ENCODE data around the gene MLLT1.

Gene MLLT1

DNA sequence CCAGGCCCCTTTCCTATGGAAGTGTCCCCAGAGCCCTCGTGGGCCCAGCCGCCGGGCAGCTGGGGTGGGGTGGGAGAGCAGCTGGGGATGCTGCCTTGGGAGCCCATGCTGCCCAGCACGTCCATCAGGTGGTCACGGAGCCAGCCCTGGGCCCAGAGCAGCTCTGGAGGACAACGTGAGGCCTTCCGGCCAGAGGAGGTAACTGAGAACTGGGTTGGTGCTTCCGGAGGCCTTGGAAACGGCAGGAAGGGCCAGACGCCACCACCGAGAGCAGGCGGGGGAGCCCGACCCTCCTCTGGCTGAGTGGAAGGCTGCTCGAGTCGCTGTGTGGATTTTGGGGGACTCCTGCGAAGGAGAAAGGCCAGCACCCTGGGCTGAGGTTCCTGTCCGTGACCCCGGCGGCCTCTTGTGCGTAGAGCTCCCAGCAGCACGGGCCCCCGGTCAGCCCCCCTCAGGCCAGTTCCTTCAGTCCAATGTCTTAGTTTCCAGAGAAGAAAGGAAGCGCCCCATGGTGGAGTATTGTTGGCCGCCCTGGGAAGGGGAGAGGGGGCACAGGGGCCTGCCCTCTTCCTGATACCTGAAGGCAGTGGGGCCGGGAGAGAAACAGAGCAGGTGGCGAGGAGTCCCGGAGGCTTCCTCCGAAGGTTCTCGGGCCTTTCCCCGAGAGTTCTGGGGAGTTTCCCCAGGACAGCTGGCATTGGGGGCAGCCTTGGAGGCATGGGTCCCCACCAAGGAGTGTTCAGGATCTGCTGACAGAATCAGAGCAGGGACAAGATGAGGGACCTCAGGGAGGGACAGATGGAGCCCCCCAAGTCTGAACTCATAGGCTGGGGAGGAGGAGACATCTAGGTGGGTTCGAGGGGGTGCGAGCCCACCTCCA, 68.8 kb downstream of the MLLT1 start:
- no peak for DNase-seq (ENCODE audit: low read depth)

DNA sequence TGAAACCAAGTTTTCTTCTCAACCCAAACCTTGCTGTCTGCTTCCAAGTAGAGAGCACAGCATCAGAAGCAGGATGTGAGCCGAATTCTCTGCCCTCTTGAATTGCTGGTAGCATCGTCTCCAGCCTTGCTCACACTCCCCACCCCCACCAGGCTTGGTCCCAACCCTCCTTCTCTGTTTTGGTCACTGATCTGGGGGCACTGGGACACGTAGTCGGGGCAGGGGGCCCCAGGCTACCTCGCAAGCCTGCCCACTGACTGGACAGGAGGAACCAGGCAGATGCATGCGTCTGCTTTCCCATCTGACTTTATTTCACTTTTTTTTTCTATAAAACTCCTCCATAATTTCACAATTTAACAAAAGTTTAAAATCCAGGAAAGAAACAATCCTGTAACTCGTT, 69.7 kb downstream of the MLLT1 start:
- DNase-seq (ENCODE audit: low read depth) = no peak

DNA sequence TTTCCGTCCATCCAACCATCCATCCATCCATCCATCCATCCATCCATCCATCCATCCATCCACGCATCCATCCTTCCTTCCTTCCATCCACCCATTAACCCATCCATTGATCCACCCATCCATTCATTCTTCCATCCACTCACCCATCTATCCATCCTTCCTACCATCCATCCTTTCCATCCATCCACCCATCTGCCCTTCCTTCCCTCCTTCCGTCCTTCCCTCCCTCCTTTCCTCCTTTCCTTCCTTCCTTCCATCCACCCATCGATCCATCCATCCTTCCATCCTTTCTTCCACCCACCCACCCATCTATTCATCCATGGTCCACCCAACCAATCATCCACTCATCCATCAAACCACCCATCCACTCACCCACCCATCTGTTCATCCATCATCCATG, 70.1 kb downstream of the MLLT1 start:
- no peak for DNase-seq (ENCODE audit: low read depth)

DNA sequence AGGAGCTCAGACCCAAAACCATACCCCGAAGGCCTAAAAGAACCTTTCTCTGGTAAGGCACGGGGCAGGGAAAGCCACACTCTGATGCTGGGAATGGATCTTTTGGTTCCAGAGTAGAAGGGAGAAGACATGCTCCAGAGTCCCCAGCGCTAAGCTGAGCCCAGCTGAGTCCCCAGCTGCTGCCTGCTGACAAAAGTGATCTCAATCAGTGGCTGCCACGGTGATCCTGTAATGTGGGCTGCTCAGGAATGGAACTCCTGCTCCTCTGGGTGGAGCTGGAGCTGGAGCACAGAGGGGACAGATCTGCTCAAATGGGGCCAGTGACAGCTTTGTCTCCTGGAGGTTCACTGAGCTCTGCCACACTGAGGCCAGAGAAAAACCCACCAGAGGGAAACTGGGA, 70.5 kb downstream of the MLLT1 start:
- no peak for DNase-seq (ENCODE audit: low read depth)

DNA sequence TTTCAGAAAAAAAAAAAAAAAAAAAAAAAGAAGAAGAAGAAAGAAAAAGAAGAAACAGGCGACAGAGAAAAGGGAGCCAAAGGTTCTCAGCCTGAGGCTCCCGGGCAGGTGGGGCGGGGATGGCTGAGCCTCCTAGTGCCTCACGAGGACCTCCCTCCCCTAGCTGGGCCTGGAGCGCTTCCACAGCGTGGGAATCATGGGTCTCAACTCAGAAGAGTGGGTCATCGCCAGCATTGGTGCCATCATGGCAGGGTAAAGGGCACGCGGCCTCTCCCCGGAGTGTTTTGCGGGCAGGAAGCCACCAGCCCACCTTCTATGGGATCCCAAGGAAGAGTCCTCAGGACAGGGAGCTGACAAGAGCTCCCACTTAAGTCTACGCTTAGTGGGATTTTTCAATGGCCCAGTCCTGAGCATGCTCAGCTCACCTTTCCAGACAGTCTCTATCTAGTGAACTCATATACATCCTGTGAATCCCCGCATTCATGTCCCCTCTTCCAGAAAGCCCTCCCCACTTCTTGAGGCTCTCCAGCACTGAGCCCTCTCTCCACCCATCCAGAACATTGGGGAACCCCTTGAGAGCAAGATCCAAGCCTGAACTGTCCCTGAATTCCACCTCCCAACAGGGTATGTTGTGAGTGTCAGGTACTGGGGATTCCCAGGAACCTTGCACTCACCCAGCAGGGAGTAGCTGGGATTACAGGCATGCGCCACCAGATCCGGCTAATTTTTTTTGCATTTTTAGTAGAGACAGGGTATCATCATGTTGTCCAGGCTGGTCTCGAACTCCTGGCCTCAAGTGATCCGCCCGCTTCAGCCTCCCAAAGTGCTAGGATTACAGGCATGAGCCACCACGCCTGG, 74.7 kb downstream of the MLLT1 start:
- DNase-seq (ENCODE audit: low read depth) = no peak

DNA sequence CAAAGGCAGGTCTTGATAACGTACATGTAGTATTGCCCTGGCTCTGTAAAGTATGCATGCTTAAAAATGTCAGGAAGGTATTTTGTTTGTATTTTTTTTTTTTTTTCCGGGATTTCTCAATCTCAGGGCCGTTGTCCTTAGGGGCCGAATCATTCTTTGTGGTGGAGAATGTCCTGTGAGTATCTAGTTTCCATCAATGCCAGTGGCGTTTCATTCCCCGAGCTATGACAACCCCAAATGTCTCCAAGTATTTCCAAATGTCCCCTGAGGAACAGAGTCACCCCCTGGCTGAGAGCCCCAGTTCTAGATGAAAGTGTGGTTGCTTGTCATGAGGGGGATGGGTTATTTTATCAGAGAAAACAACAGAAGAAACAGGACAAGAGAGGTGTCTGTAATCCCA, 75.6 kb downstream of the MLLT1 start:
- DNase-seq (ENCODE audit: low read depth) = no peak

DNA sequence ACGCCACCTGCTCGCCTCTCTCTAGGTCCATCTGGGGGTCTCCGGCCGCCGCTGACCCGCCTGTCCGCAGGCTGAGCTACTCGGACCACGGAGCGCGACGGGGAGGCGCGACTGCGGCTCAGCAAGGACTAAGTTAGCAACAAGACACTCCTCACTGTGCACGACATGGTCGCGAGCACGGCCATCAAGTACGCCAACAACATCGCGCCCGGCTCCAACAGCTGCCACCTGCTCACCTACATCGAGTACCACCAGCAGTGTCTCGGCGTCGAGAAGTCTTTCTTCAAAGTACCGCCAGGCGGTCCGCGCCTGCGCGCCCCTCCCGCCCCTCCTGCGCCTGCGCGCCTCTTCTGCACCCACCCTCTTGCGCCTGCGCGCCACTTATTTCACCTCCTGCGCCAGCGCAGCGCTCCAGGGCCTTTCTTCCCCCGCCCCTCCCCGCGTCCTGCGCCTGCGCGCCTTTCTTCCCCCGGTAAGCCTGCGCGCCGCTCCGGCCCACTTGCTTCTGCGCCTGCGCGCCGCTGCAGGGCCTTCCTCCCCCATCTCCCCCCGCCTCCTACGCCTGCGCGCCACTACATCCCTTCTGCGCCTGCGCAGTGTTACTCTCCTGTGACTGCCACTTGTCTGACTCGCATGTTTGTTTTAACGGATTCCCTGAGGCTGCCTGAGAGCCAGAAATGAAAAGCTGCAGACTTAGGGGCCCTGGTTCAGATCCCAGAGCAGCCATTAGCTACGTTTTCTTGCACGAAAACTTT, 80.4 kb downstream of the MLLT1 start:
- DNase-seq (ENCODE audit: low read depth) = peak; percentile 100

DNA sequence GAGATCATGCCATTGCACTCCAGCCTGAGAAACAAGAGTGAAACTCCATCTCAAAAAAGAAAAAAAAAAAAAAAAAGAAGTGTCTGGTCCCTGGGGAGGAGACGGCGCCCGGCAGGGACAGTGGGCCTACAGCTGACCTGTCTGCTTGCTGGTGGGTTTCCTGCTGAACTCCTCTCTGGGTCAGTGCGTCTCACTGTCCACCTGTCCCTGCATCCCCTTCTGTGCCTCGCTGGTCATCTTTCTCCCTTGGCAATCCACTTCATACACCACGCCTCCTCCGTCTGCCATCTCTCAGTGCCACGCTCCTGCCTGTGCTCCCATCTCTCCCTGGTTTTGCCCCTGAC, 80.9 kb downstream of the MLLT1 start:
- DNase-seq (ENCODE audit: low read depth) = no peak

DNA sequence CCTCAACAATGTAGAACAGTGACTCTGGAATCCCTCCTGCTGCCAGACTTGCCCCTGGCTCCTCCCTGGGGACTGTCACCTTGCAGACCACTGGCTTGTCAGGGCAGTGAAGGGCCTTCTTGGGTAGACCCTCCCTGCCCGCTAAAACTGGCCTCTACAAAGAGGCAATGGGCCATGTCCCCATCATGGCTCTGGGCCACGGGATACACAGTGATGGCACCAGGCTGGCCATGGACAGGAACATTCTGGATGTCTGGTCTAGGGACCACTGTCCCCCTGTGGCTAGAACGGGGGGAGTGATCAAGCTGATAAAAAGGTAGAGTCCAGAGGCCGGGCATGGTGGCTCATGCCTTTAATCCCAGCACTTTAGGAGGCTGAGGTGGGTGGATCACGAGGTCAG, 83.4 kb downstream of the MLLT1 start:
- no peak for DNase-seq (ENCODE audit: low read depth)

DNA sequence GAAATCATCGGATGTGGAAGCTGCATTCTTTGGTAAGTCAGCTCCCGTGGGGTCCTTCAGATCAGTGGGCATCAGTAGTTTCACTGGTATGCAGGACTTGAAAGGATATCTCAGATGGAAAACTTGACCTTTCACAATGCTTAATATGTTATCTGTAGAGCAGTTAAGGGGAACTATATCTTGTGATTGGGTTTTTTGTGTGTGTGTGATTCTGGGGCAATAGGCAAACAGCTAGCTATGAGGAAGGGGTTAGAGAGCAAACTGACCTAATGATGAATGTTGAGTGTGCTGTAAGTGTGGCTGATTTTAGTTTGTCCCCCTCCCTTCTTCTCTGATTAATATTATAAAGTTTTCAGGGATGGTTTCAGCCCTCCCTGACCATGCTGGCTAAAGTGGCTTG, 91.0 kb downstream of the MLLT1 start:
- no peak for DNase-seq (ENCODE audit: low read depth)

DNA sequence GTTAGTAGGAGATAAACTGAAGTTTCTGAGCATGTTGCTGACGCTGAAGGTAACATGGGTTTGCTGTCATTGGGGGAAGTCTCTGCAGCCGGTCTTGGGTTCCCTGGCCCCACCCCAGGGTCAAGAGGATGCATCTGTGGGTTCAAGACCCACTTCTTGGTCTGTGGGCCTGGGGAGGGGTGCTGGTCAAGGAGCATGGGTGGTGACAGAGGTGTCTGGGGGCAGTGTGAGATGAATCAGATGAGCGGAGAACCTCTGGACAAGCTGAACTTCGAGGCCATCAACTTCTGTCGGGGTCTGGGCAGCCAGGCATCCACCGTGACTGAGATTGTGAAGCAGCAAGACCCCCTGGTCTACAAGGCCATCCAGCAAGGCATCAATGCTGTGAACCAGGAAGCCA, 92.4 kb downstream of the MLLT1 start:
- DNase-seq (ENCODE audit: low read depth) = no peak

DNA sequence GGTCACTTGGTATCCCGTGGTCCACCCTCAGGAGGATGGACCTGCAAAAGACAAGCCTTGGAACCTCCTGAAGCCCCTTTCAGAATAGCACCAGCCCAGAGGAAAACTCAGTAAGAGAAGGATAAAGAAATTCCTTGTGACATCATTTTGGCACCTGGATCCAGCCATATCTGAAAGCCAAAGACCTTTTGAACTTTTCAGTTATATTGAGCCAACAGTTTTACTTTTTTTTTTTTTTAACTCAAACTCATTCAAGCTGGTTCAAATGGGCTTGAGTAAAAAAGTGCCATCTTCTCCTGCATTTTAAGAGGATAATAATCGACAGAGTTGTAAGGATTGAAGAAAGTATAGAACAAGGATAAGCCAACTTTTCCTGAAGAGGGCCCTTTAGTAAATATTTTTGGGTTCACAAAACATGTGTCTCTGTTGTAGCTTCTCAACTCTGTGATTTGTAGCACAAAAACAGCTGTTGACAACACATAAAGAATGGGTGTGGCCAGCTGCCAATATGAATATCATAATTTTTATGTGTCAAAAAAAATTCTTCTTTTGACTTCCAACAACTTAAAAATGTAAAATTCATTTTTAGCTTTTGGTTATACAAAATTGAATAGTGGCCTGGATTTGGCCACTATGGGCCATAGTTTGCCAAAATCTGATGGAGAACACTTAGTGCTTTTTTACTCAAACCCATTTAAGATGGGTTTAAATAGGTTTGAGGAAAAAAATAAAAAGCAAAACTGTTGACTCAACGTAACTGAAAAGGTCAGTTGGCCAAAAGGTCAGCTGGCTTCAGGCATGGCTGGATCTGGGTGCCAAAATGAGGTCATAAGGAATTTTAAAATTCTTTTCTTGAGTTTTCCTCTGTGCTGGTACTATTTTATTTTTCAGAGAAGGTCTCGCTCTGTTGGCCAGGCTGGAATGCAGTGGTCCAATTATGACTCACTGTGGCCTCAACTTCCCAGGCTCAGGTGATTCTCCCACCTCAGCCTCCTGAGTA, 93.6 kb downstream of the MLLT1 start:
- no peak for DNase-seq (ENCODE audit: low read depth)

DNA sequence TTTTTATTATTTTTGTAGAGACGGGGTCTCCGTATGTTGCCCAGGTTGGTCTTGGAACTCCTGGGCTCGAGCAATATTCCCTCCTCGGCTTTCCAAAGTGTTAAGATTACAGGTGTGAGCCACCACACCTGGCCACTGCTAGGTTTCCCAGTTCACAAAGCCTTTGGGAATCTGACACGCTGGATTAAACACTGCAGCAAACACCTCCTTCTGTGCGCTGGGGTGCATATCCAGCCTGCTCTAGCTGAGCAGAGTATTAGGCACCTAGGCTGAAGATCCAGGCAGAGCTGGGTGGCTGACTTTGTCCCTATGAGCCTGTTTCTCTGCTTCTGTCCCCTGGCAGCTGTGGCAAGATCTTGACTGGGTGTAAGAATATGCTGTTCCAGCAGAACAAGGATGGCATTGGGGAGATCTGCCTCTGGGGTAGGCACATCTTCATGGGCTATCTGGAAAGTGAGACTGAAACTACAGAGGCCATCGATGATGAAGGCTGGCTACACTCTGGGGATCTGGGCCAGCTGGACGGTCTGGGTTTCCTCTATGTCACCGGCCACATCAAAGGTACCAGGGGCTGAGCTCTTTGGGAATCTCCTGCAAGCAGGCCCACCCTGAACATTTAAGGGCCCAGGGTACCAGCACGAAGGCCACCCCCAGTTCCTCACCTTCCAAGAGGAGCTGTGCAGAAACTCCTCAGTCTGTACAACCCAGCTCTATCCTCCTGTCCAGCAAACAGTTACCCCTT, 94.5 kb downstream of the MLLT1 start:
- DNase-seq (ENCODE audit: low read depth) = no peak

DNA sequence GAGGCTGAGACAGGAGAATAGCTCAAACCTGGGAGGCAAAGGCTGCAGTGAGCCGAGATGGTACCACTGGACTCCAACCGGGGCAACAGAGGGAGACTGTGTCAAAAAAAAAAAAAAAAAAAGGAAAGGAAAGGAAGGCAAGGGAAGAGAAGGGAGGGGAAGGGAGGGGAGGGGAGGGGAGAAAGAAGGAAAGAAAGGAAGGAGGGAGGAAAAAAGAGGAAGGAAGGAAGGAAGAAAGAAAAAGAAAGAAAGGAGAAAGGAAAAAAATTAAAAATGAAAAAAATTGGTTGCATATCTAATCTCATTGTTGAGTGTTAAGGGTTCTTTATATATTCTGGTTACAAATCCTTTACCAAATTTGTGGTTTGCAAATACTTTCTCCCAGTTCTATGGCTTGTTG, 98.7 kb downstream of the MLLT1 start:
- DNase-seq (ENCODE audit: low read depth) = no peak

DNA sequence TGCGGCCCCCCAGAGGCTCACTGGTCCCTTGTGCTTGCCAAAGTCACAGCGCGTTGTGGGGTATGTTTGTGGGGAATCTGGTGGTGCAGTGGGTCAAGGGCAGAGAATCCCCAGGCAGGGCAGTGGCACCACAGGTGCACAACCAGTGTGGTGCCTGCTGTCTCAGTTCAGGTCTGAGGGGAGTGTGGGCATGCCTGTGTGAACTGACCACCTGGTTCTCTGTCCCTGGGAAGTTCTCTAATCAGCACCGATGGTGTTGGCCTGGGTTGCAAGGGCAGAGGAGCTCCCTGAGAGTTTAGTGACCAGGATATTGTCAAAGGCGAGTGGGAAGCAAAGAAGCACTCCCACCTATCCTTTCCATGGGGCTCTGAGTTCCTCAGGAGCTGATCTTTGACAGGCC, 106.6 kb downstream of the MLLT1 start:
- DNase-seq (ENCODE audit: low read depth) = no peak

DNA sequence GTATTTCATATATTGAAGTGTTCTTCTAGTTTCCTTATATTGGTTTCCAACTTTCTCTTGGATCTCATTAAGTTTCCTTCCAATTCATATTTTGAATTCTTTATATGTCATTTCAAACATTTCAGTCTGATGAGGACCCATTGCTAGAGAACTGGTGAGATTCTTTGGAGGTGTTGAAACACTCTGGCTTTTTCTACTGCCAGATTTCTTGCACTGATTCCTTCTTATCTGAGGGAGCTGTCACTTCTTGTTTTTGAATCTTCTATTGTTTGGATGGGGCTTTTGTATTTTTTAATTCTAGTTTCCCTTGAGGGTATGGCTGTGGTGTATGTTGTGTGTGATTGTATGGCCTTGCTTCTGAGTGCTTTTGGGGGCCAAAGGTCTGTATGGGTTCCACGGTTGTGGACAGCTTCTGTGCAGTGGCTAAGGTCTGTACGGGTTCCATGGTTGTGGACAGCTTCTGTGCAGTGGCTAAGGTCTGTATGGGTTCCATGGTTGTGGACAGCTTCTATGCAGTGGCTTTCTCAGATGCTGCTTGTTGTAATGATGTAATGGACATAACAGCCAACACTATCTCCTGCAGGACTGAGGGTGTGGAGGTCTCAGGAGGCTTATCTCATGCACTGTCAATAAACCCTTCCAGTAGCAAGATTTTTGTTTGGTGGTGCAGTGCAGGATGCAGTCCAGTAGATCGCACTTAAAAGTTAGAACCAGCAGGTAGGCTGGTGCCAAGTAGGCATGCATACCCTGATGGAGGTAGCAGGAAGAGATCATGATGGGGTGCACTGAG, 107.5 kb downstream of the MLLT1 start:
- no peak for DNase-seq (ENCODE audit: low read depth)

DNA sequence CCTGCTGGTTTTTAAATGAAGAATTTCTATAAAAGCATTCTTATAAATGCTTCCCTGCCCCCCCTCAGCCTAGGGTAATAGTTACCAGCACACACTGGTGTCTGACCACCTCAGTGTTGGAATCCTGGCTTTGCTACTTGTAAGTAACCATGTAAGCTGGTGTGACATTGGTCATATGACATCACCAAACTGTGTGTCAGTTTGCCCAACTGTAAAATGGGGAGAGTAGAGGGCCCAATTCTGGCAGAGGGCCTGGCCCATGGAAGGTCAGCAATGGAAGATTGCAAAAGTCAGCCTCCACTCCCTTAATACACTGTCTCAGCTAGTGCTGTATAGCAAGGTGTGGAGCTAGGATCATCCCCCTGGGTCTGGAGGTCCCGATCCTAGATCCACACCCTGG, 112.7 kb downstream of the MLLT1 start:
- DNase-seq (ENCODE audit: low read depth) = no peak

DNA sequence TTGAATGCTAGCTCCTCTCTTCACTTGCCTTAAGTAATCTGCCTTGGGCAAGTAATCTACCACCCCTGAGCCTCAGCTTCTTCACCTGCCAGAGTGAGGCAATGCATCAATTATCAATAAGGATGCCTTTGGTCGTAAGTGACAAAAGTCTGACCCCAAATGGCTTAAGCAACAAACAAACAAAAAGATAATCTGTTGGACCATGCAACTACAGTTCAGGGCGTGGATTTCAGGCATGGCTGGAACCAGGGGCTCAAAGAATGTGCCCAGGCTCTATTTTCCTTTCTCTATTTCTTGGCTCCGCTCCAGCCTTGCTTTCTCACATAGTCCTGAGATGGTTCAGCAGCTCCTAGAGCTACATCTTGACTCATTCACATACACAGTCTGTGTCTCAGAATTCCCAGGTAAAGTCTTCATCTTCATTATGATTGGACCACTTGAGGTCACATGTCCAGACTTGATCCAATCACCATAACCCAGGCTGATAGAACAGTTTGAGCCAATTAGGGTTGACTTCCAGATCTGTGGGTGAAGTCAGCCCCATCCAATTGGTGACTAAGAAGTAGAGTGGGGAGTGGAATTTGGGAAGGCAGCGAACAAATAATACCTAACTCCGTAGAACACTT, 114.8 kb downstream of the MLLT1 start:
- DNase-seq (ENCODE audit: low read depth) = no peak

DNA sequence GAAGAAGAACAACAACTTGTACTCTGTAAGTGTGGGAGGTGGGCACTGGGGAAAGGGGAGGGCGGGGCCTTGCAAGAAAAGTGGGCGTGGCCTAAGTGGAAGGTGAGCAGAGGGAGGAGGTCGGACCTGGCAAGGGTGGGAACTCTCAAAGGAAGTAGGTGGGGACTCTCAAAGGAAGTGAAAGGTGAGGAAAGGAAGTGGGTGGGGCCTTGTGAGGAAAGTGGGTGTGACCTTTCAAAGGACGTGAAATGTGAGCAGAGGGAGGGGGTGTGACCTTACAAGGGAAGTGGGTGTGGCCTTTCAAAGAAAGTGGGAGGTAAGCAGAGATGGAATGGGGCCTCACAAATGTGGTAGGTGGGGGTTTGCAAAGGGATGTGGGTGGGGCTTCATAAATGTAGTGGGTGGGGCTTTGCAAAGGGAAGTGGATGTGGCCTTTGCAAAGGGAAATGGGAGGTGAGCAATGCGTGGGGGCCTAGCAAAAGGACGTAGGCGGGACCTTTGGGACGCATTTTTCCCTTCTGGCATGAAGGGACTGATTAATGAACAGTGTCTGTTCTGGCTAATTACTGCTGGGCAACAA, 118.4 kb downstream of the MLLT1 start:
- DNase-seq (ENCODE audit: low read depth) = peak; percentile 21
